ENCODE measurements around the gene ACP7. TPM values are rescaled to one million over a fixed set of nuclear protein-coding genes. Genes with fewer than 3 reads are reported as not detected.

The ACP7 gene
- total RNA-seq, 2 experiments from 2014 or later, result not detected

- Mint-ChIP-seq H3K27me3 (no peaks in the 10 kb centered on the region), H3K4me3 (no peak overlapping the region), H3K9me3 (no peaks in the 10 kb centered on the region), H3K36me3 (ENCODE audit: low read depth) (peaks cover 2% of the 10 kb centered on the region), H3K27ac (no peak overlapping the region), H3K4me1 (ENCODE audit: low read depth) (peaks cover 49% of the 10 kb centered on the region)
- Histone ChIP-seq H3K27ac (ENCODE audit: low read depth in 1 of 2, low read length in 2 of 2) (no peak overlapping the region), H3K36me3 (ENCODE audit: insufficient read depth, low read length) (no peaks in the 10 kb centered on the region), H3K4me1 (ENCODE audit: insufficient read depth, low read length) (peaks cover 11% of the 10 kb centered on the region), H3K9me3 (ENCODE audit: control insufficient read depth in 1 of 2, insufficient read depth in 1 of 2, low read length in 2 of 2) (no peaks in the 10 kb centered on the region), H3K27me3 (ENCODE audit: control insufficient read depth in 1 of 2, insufficient read depth in 2 of 2, low read length in 2 of 2) (no peaks in the 10 kb centered on the region), H3K4me3 (ENCODE audit: low read length) (no peak overlapping the region)
- intact Hi-C loops (cut with DNase I, micrococcal nuclease), result no loop called here
- TF ChIP-seq, protein P1, sequence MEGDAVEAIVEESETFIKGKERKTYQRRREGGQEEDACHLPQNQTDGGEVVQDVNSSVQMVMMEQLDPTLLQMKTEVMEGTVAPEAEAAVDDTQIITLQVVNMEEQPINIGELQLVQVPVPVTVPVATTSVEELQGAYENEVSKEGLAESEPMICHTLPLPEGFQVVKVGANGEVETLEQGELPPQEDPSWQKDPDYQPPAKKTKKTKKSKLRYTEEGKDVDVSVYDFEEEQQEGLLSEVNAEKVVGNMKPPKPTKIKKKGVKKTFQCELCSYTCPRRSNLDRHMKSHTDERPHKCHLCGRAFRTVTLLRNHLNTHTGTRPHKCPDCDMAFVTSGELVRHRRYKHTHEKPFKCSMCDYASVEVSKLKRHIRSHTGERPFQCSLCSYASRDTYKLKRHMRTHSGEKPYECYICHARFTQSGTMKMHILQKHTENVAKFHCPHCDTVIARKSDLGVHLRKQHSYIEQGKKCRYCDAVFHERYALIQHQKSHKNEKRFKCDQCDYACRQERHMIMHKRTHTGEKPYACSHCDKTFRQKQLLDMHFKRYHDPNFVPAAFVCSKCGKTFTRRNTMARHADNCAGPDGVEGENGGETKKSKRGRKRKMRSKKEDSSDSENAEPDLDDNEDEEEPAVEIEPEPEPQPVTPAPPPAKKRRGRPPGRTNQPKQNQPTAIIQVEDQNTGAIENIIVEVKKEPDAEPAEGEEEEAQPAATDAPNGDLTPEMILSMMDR (IDR thresholded peaks at IDR 0.05), result no peak
- CTCF ChIA-PET, result no interaction called here
- no peak for ATAC-seq (ENCODE audit: poor library complexity)
- POLR2A ChIA-PET, result no interaction called here
- DNase-seq, result no peak
Measured at GRCh38 chr19:39130337-39131254, 46.4 kb downstream of the ACP7 start.

GRCh38 chr19:39131255-39131755 is 47.1 kb downstream of the ACP7 start:
- no peak for ATAC-seq (ENCODE audit: poor library complexity)
- H3K36me3 ChIP-seq (ENCODE audit: insufficient read depth, low read length), result no peaks in the 10 kb centered on the region
- TF ChIP-seq, protein P1 (IDR thresholded peaks at IDR 0.05), result no peak
- no peaks in the 10 kb centered on the region for H3K27me3 ChIP-seq (ENCODE audit: control insufficient read depth in 1 of 2, insufficient read depth in 2 of 2, low read length in 2 of 2)
- H3K4me3 ChIP-seq (ENCODE audit: low read length), result no peak overlapping the region
- no peaks in the 10 kb centered on the region for H3K9me3 Mint-ChIP-seq
- ChIA-PET POLR2A (no interaction called here), CTCF (no interaction called here)
- no peak overlapping the region for H3K4me3 Mint-ChIP-seq
- no peak for DNase-seq
- H3K9me3 ChIP-seq (ENCODE audit: control insufficient read depth in 1 of 2, insufficient read depth in 1 of 2, low read length in 2 of 2), result no peaks in the 10 kb centered on the region
- H3K27me3 Mint-ChIP-seq, result no peaks in the 10 kb centered on the region
- intact Hi-C loops (cut with DNase I, micrococcal nuclease), result no loop called here
- H3K27ac Mint-ChIP-seq, result peak overlapping the region; percentile 45
- H3K27ac ChIP-seq (ENCODE audit: low read depth in 1 of 2, low read length in 2 of 2), result no peak overlapping the region
- H3K36me3 Mint-ChIP-seq (ENCODE audit: low read depth), result no peaks in the 10 kb centered on the region
- peaks cover 6% of the 10 kb centered on the region for H3K4me1 ChIP-seq (ENCODE audit: insufficient read depth, low read length)
- peaks cover 44% of the 10 kb centered on the region for H3K4me1 Mint-ChIP-seq (ENCODE audit: low read depth)

GRCh38 chr19:39132344-39132969 is 48.3 kb downstream of the ACP7 start:
- no peak for DNase-seq
- TF ChIP-seq, protein P1 (IDR thresholded peaks at IDR 0.05), result no peak
- Mint-ChIP-seq H3K9me3 (no peaks in the 10 kb centered on the region), H3K4me1 (ENCODE audit: low read depth) (peaks cover 41% of the 10 kb centered on the region), H3K27me3 (no peaks in the 10 kb centered on the region), H3K36me3 (ENCODE audit: low read depth) (no peaks in the 10 kb centered on the region), H3K27ac (peak overlapping the region; percentile 45), H3K4me3 (peak overlapping the region; percentile 48)
- H3K9me3 ChIP-seq (ENCODE audit: control insufficient read depth in 1 of 2, insufficient read depth in 1 of 2, low read length in 2 of 2), result no peaks in the 10 kb centered on the region
- intact Hi-C loops (cut with DNase I, micrococcal nuclease), result no loop called here
- no peaks in the 10 kb centered on the region for H3K36me3 ChIP-seq (ENCODE audit: insufficient read depth, low read length)
- H3K4me1 ChIP-seq (ENCODE audit: insufficient read depth, low read length), result no peaks in the 10 kb centered on the region
- CTCF ChIA-PET, result interaction anchor here (1.4 kb wide), 1 partner anchor 10 kb away, joined by 4 read pairs; no protein-coding TSS in a partner anchor
- H3K27ac ChIP-seq (ENCODE audit: low read depth in 1 of 2, low read length in 2 of 2), result no peak overlapping the region
- ATAC-seq (ENCODE audit: poor library complexity), result no peak
- no peaks in the 10 kb centered on the region for H3K27me3 ChIP-seq (ENCODE audit: control insufficient read depth in 1 of 2, insufficient read depth in 2 of 2, low read length in 2 of 2)
- no peak overlapping the region for H3K4me3 ChIP-seq (ENCODE audit: low read length)
- POLR2A ChIA-PET, result no interaction called here
